Ishikawa (cell line): ENCODE measurements around the gene PNRC2.

Experiments used
- CEBPB ChIP-seq: IDR thresholded peaks from 2 replicates; pipeline ENCODE4 v1.6.1; 2012
- CREB1 ChIP-seq: IDR thresholded peaks from 2 replicates; pipeline ENCODE4 v1.6.1; 2012; ENCODE audit warnings: low read depth
- EP300 ChIP-seq: IDR thresholded peaks from 2 replicates; pipeline ENCODE4 v1.6.1; 2012; ENCODE audit warnings: borderline replicate concordance
- FOXM1 ChIP-seq: IDR thresholded peaks from 2 replicates; pipeline ENCODE4 v1.6.1; 2012; ENCODE audit warnings: low read depth, borderline replicate concordance
- MAX ChIP-seq: IDR thresholded peaks from 2 replicates; pipeline ENCODE4 v1.6.1; 2012
- REST ChIP-seq: IDR thresholded peaks from 2 replicates; pipeline ENCODE4 v1.6.1; 2012; ENCODE audit warnings: low read depth, mild to moderate bottlenecking
- TAF1 ChIP-seq: IDR thresholded peaks from 2 replicates; pipeline ENCODE4 v1.6.1; 2012; ENCODE audit warnings: low read depth, mild to moderate bottlenecking
- USF1 ChIP-seq: IDR thresholded peaks from 2 replicates; pipeline ENCODE4 v1.6.1; 2012
- YY1 ChIP-seq: IDR thresholded peaks from 2 replicates; pipeline ENCODE4 v1.6.1; 2012; ENCODE audit warnings: low read depth
- ZBTB7A ChIP-seq: IDR thresholded peaks from 2 replicates; pipeline ENCODE4 v1.6.1; 2012; ENCODE audit warnings: low read depth

DNA sequence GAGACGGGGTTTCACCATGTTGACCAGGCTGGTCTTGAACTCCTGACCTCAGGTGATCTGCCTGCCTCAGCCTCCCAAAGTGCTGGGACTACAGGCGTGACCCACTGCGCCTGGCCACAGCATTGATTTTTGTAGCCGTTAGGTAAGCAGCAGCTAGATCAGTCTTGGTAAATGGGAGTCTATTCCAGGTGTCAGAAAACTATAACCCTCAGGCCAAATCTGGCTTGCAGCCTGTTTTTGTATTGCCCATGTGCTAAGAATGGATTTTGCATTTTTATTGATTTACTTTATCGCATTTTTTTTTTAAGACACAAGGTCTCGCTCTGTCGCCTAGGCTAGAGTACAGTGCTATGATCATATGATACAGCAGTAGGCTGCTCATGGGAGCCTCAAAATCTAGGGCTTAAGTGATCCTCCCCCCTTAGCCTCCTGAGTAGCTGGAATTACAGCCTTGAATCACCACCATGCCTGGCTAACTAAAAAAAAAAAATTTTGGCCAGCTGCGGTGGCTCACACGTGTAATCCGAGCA, 37.1 kb downstream of the PNRC2 start:
- no peak for TF ChIP-seq CREB1
- TF ChIP-seq REST = no peak
- no peak for TF ChIP-seq EP300
- TF ChIP-seq YY1 = no peak
- TF ChIP-seq ZBTB7A = no peak
- no peak for TF ChIP-seq TAF1
- TF ChIP-seq CEBPB = no peak
- TF ChIP-seq MAX = no peak
- TF ChIP-seq FOXM1 = no peak
- no peak for TF ChIP-seq USF1
